GM18507 (cell line): ENCODE data around the gene THADA.
A peak's percentile ranks its signal among the peaks of the same experiment; 100 is the strongest.

Experiments used
- DNase-seq: peaks from one replicate; pipeline ENCODE4 v3.0.0; 2011; ENCODE audit warnings: low read depth; ENCODE audit not compliant: insufficient read length; ENCODE audit errors: extremely low spot score
- FAIRE-seq: peaks from 2 replicates; lab custom pipeline; 2011; peaks lifted over from hg19 to GRCh38; lab: Jason Lieb, UNC

The THADA gene

GRCh38 chr2:43375746-43376522 is 219.9 kb downstream of the THADA start:
- DNase-seq (no peak), FAIRE-seq (no peak)

DNA sequence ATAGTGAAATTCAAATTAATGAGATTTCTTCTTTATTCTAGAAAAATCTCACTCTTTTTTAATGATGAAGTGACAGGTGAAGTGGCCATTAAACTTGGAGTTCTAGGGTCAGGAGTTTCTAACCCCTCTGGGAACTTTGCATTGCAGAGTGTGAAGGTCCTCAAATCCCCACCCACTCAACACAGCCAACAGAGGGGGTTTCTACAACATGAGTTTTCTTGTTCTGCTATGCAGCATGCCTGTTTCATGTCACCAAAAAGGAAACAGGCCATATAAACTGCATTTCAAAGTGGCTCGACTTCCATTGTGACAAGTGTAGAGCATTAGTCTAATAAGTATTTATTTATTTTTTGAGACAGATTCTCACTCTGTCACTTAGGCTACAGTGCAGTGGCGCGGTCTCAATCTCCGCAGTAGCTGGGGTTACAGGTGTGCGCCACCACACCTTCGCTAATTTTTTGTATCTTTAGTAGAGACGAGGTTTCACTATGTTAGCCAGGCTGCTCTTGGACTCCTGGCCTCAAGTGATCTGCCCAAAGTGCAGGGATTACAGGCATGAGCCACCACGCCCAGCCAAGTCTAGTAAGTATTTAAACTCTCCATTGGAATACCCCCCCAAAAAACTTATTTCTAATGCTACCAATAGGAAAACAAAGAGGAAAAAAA is 223.3 kb downstream of the THADA start:
- DNase-seq (no peak), FAIRE-seq (peak; percentile 38)

GRCh38 chr2:43370705-43371104 is 225.1 kb downstream of the THADA start:
- DNase-seq (no peak), FAIRE-seq (peak; percentile 21)

DNA sequence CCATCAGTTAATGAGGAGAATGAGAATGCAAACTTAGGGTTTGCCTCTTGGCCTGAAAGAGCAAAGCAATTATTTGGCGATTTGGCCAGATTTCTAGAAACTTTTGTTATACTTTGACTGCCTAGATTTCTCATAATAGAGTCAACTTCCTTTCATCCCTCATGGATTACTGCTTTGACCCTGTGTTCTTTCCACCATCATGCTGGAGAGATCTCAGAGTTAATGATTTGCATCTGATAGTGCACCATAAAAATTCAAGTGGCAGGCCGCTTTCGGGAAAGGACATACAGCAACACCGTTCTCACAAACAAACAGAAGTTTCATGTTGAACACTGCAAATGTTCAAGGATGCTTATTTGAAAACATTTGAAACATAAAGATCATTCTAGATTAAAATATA is 225.7 kb downstream of the THADA start:
- FAIRE-seq: no peak

DNA sequence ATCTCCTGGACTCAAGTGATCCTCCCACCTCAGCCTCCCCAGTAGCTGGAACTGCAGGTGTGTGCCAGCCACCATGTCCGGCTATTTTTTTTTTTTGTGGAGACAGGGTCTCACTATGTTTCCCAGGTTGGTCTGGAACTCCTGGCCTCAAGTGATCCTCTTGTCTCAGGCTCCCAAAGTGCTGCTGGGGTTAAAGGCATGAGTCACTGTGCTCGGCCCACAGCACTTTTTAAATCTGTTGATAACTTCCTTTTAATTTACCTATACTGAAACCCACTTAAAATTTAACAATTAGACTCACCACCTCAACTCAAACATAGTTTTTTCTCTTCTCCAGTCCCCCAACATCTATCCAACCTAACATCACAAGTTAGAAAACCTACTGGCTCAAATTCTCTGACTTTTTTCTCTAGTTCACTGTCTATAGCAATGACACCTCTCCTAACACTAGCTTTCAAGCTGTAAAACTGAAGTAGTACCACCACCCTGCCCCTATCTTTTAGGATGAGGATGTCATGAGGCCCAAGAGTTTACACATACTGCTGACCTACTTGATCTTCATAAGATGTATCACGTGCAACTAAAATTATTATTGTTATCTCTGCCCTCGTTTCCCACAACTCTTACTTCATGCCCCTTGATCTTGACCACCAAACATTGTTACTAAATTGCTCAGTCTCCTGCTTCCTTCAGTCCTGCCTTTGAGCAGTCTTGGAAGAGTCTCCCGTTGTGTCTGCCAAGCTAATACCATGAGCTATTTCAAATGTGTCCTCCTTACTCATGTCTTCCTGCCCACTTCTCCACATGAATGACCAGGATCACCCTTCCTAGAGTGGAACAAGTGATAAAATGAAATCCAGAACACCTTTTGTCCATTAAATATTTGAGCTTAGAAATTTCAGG is 227.1 kb downstream of the THADA start:
- FAIRE-seq (no peak), DNase-seq (no peak)

More for the DNA sequence above, 225.7 kb downstream of the THADA start:
- DNase-seq: no peak

DNA sequence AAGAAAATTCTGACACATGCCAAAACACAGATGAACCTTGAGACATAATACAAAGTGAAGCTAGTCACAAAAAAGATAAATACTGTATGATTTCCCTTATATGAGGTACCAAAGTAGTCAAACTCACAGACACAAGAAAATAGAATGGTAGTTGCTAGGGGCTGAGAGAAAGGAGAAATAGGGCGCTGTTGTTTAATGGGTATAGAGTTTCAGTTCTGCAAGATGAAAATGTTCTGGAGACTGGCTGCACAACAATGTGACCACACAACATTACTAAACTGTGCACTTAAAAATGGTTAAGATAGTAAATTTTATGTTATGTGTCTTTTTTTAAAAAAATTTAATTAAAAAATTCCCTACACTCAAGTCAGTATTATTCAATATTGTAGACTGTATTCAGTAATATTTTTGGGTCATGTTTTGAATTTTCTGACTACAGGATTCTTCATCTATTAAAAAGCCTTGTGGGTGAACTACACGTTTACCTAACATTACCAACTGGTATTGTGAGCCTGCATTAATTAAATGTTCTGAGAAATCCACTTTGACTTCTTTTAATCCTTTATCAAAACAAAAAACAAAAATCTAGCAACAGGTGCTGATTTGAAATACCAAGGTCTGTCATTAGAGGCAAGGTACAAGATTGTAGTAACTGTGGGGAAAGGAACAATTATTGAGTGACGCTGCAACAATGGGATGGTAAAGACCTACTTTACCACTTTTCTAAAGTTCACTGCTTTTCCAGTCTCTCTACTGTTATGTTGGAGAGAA is 228.6 kb downstream of the THADA start:
- FAIRE-seq (peak; percentile 45), DNase-seq (no peak)

GRCh38 chr2:43363120-43363519 is 232.7 kb downstream of the THADA start:
- FAIRE-seq: no peak
- no peak for DNase-seq

DNA sequence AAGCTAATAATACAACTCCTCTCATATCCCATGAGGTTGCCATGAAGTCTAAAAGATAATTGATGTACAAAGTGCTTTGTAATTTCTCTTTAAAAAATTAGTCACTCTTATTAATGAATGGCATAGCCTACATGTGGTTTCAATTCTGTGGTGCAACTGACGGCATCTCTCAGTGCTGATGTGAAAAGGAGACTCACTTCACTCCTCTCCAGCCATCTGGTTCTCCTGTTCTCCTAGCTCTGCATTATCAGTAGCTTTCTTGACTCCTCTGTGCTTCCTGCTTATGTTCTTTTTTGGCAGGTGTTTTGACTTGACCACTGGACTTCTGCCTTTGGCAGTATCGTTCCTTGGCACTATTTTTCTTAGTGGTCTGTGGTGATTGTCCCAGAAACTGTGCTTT is 234.6 kb downstream of the THADA start:
- DNase-seq (no peak), FAIRE-seq (no peak)

- no peak for FAIRE-seq
- DNase-seq: no peak
These were observed 235.7 kb downstream of the THADA start for GRCh38 chr2:43360137-43360536.

DNA sequence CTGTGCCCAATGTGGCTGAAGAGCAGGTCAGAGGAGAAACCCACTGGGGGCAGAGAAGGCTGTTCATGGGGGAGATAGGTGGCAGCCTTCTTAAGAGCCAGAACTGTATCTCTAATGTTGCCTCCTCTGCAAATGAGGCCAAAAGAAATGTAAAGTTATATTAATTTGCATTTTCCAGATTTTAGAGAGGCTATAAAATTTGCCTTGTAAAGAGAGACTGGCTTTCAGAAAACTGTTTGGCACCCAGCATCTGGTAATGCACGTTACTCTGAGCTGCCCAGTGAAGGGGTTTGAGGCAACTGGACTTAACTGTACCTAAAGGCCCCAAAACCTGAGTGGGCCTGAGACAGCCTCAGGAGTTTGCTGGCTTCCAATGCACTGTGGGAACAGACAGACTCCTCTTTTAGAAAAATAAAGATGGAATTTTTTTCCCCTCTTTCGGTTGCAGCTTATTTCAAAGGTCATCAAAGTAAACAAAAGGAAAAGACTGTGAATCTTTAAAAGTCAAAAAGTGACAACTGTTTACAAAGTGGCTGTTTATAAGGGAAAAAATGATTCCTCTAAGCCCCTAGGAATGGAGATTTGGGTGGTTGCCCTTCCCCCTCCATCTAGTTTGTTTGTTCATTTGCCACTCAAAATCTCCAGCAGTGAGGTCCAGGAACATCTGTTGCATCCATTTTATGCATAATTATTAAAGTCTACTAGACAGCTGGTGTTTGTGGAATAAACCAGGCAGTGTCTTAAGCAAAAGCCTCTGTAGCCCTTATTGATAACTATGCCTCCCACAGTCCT is 237.2 kb downstream of the THADA start:
- DNase-seq (no peak), FAIRE-seq (no peak)

GRCh38 chr2:43356774-43357173 is 239.1 kb downstream of the THADA start:
- DNase-seq (no peak), FAIRE-seq (no peak)

DNA sequence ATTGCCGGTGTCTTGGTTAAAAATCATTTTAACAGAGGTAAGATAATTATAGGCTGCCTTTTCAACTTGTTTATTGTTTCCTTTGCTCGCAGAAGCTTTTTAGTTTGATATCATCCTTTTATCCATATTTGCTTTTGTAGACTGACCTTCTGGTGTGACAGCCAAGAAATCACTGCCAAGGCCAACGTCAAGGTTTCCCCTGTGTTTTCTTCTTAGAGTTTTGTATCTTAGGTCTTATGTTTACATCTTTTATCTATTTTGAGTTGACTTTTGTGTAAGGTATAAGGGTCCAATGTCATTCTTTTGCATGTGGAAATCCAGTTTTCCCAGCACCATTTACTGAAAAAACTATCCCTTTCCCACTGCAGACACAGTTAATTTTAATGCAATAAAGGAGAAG is 240.4 kb downstream of the THADA start:
- DNase-seq: no peak
- no peak for FAIRE-seq

- FAIRE-seq (no peak), DNase-seq (no peak)
These were observed 245.9 kb downstream of the THADA start for GRCh38 chr2:43349904-43350303.

- no peak for DNase-seq
- no peak for FAIRE-seq
These were observed 246.8 kb downstream of the THADA start for GRCh38 chr2:43348908-43349661.

DNA sequence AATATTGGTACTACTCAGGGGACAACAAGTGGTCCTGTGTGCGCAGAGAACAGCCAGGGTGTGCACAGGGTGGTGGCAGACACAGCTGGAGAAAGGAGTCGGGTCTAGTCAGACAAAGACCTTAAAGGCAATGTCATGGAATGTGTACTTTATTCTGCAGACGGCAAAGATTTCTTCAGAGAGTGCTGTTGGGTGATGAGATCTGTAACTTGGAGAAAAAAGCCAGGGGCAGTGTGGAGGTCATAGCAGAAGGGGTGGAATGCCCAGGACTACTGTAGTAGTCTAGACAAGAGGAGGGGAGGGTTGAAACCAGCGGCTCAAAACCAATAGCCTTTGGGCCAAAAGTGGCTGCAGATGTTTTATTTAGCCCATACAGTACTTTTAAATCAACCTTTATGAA is 248.1 kb downstream of the THADA start:
- no peak for DNase-seq

GRCh38 chr2:43346602-43347567 is 249.0 kb downstream of the THADA start:
- no peak for DNase-seq

More for the DNA sequence above, 248.1 kb downstream of the THADA start:
- no peak for FAIRE-seq

GRCh38 chr2:43345872-43346271 is 250.0 kb downstream of the THADA start:
- FAIRE-seq: no peak
- no peak for DNase-seq

More at GRCh38 chr2:43346602-43347567, 249.0 kb downstream of the THADA start:
- FAIRE-seq: no peak
